ENCODE measurements around the gene CCL1. TPM values are rescaled to one million over a fixed set of nuclear protein-coding genes. Genes with fewer than 3 reads are reported as not detected.
A peak's percentile ranks its signal among the peaks of the same experiment; 100 is the strongest.

CCL1 gene
- total RNA-seq, 1 experiment from 2014 or later: not detected

GRCh38 chr17:34400301-34400931, 37.4 kb upstream of the CCL1 start:
- Histone ChIP-seq H2BK20ac (ENCODE audit: low read depth, low read length, poor library complexity, severe bottlenecking) (no peak overlapping the region), H3K9me3 (ENCODE audit: control insufficient read depth, low read depth, low read length) (no peaks in the 10 kb centered on the region), H3K4me2 (ENCODE audit: insufficient read depth, insufficient read length, low read length) (no peak overlapping the region), H3T11ph (ENCODE audit: low read length) (no peak overlapping the region), H4K91ac (ENCODE audit: insufficient read length, low read depth, low read length) (no peak overlapping the region), H3K9ac (ENCODE audit: extremely low read depth, insufficient read length, low read length) (no peak overlapping the region), H2BK120ac (ENCODE audit: low read depth, low read length, poor library complexity, severe bottlenecking) (no peak overlapping the region), H4K20me1 (ENCODE audit: control insufficient read depth, insufficient read depth, insufficient read length) (no peaks in the 10 kb centered on the region), H2BK15ac (ENCODE audit: low read depth, low read length) (no peak overlapping the region), H3K4me1 (ENCODE audit: insufficient read depth, low read length) (no peaks in the 10 kb centered on the region), H3K18ac (ENCODE audit: insufficient read length, low read depth, low read length) (no peak overlapping the region), H4K8ac (replicated peaks; ENCODE audit: insufficient read length, low read depth, low read length) (no peak overlapping the region), H3K79me1 (ENCODE audit: insufficient read depth, low read depth, low read length, poor library complexity, severe bottlenecking) (no peaks in the 10 kb centered on the region), H3K23ac (ENCODE audit: insufficient read length, low read depth, low read length) (no peak overlapping the region), H3K27ac (ENCODE audit: insufficient read length, low read depth, low read length) (no peak overlapping the region), H2AK5ac (ENCODE audit: insufficient read length, low read length) (no peak overlapping the region), H2AFZ (ENCODE audit: low read length) (no peak overlapping the region), H3K56ac (ENCODE audit: insufficient read length, low read depth, low read length) (no peak overlapping the region), H3K23me2 (ENCODE audit: insufficient read length, low read depth, low read length, poor library complexity, severe bottlenecking) (no peaks in the 10 kb centered on the region), H3K4ac (ENCODE audit: low read depth, low read length) (no peak overlapping the region), H4K5ac (ENCODE audit: insufficient read length, low read depth, low read length) (no peak overlapping the region), H2BK5ac (ENCODE audit: insufficient read length, low read length) (no peak overlapping the region), H3K27me3 (ENCODE audit: insufficient read depth, low read length) (no peaks in the 10 kb centered on the region), H2BK12ac (ENCODE audit: insufficient read length, low read depth, low read length) (no peak overlapping the region), H3K79me2 (ENCODE audit: insufficient read depth, low read length) (no peaks in the 10 kb centered on the region), H3K14ac (ENCODE audit: insufficient read depth, low read length) (no peak overlapping the region)
- Mint-ChIP-seq H3K4me3 (no peak overlapping the region), H3K27ac (no peak overlapping the region), H3K9me3 (no peaks in the 10 kb centered on the region; a peak in 1 of 5 replicates), H3K27me3 (ENCODE audit: low read depth) (peaks cover 8% of the 10 kb centered on the region), H3K4me1 (peaks cover 31 to 35% of the 10 kb centered on the region in 2 experiments), H3K36me3 (ENCODE audit: insufficient read depth in 1 of 3, low read depth in 3 of 3) (no peaks in the 10 kb centered on the region)
- DNase-seq: peak; percentile 27
- TF ChIP-seq, protein P1, sequence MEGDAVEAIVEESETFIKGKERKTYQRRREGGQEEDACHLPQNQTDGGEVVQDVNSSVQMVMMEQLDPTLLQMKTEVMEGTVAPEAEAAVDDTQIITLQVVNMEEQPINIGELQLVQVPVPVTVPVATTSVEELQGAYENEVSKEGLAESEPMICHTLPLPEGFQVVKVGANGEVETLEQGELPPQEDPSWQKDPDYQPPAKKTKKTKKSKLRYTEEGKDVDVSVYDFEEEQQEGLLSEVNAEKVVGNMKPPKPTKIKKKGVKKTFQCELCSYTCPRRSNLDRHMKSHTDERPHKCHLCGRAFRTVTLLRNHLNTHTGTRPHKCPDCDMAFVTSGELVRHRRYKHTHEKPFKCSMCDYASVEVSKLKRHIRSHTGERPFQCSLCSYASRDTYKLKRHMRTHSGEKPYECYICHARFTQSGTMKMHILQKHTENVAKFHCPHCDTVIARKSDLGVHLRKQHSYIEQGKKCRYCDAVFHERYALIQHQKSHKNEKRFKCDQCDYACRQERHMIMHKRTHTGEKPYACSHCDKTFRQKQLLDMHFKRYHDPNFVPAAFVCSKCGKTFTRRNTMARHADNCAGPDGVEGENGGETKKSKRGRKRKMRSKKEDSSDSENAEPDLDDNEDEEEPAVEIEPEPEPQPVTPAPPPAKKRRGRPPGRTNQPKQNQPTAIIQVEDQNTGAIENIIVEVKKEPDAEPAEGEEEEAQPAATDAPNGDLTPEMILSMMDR (conservative IDR thresholded peaks at IDR 0.05): no peak
- WGBS (ENCODE audit: extremely low coverage, insufficient read length, low lambda C conversion rate): no CpG with 5 or more reads among the region's 10 CpGs

Data from H9 (cell line).